ENCODE data around the gene LRRK2.
A peak's percentile ranks its signal among the peaks of the same experiment; 100 is the strongest.

Gene LRRK2

GRCh38 chr12:40399656-40400055, 174.9 kb downstream of the LRRK2 start:
- no peak overlapping the region for H3K4me3 ChIP-seq (ENCODE audit: low read length)
- no CpG with 5 or more reads among the region's 3 CpGs for WGBS (ENCODE audit: insufficient coverage, insufficient read length)
- DNase-seq (ENCODE audit: low read depth, low spot score) = no peak
- H3K9me3 ChIP-seq (ENCODE audit: control insufficient read depth, insufficient read depth, low read length) = no peaks in the 10 kb centered on the region
- no peaks in the 10 kb centered on the region for H3K36me3 ChIP-seq (ENCODE audit: control insufficient read depth, insufficient read depth, low read length)
- H3K4me1 ChIP-seq (ENCODE audit: control insufficient read depth, insufficient read depth, low read length) = no peaks in the 10 kb centered on the region
- no peaks in the 10 kb centered on the region for H3K27me3 ChIP-seq (ENCODE audit: control insufficient read depth, insufficient read depth, low read length)
- no peak overlapping the region for H3K27ac ChIP-seq (ENCODE audit: low read length)

GRCh38 chr12:40405419-40405818, 180.6 kb downstream of the LRRK2 start:
- Histone ChIP-seq H3K27ac (ENCODE audit: low read length) (no peak overlapping the region), H3K9me3 (ENCODE audit: control insufficient read depth, insufficient read depth, low read length) (no peaks in the 10 kb centered on the region), H3K36me3 (ENCODE audit: control insufficient read depth, insufficient read depth, low read length) (no peaks in the 10 kb centered on the region), H3K4me1 (ENCODE audit: control insufficient read depth, insufficient read depth, low read length) (no peaks in the 10 kb centered on the region; the same call in 1 of the 2 replicates), H3K4me3 (ENCODE audit: low read length) (no peak overlapping the region), H3K27me3 (ENCODE audit: control insufficient read depth, insufficient read depth, low read length) (no peaks in the 10 kb centered on the region)
- DNase-seq (ENCODE audit: low read depth, low spot score) = peak; percentile 4
- no CpG with 5 or more reads among the region's 8 CpGs for WGBS (ENCODE audit: insufficient coverage, insufficient read length)

All from iPS DF 6.9 (cell line).